Astrocyte (in vitro differentiated cells and primary cell): ENCODE results near the gene CDYL. TPM values are rescaled to one million over a fixed set of nuclear protein-coding genes. Genes with fewer than 3 reads are reported as not detected.

Source experiments
- DNase-seq: peaks from one replicate; pipeline ENCODE4 v3.0.0-alpha.2; 2010; ENCODE audit warnings: low read depth
- FAIRE-seq: peaks from 2 replicates; lab custom pipeline; 2011; peaks lifted over from hg19 to GRCh38; lab: Jason Lieb, UNC
- H2AFZ ChIP-seq: 2 replicates; pipeline ENCODE4 v1.6.0; 2012; ENCODE audit warnings: low read depth, low read length, inconsistent platforms
- H3K27ac ChIP-seq: 2 replicates; pipeline ENCODE4 v1.5.1; 2011; ENCODE audit warnings: low read depth, low read length, inconsistent platforms
- H3K27me3 ChIP-seq: 2 replicates; pipeline ENCODE4 v1.6.0; 2011; ENCODE audit warnings: low read length, inconsistent platforms; ENCODE audit not compliant: insufficient read depth
- H3K36me3 ChIP-seq: 2 replicates; pipeline ENCODE4 v1.5.1; 2011; ENCODE audit warnings: low read length, inconsistent platforms; ENCODE audit not compliant: insufficient read depth
- H3K4me1 ChIP-seq: 2 replicates; pipeline ENCODE4 v1.5.1; 2011; ENCODE audit warnings: low read length, inconsistent platforms; ENCODE audit not compliant: insufficient read depth
- H3K4me2 ChIP-seq: 2 replicates; pipeline ENCODE4 v1.6.0; 2012; ENCODE audit warnings: low read length, inconsistent platforms
- H3K4me3 ChIP-seq: 2 replicates; pipeline ENCODE4 v1.5.1; 2011; ENCODE audit warnings: low read depth, mild to moderate bottlenecking, low read length, inconsistent platforms; ENCODE audit not compliant: insufficient read depth
- H3K79me2 ChIP-seq: 2 replicates; pipeline ENCODE4 v1.6.0; 2012; ENCODE audit warnings: mild to moderate bottlenecking, low read length, inconsistent platforms; ENCODE audit not compliant: insufficient read depth
- H3K9ac ChIP-seq: 2 replicates; pipeline ENCODE4 v1.6.0; 2012; ENCODE audit warnings: mild to moderate bottlenecking, low read length, inconsistent platforms
- H3K9me3 ChIP-seq: 2 replicates; pipeline ENCODE4 v1.5.1; 2012; ENCODE audit warnings: low read depth, mild to moderate bottlenecking, low read length, inconsistent platforms; ENCODE audit not compliant: insufficient read depth
- H4K20me1 ChIP-seq: 2 replicates; pipeline ENCODE4 v1.6.0; 2012; ENCODE audit warnings: low read length, inconsistent platforms; ENCODE audit not compliant: insufficient read depth
- H3K27ac Mint-ChIP-seq: one replicate; pipeline ENCODE4 v1.8.0; 2021; ENCODE audit warnings: mild to moderate bottlenecking, mixed read lengths; ENCODE audit not compliant: unreplicated experiment
- H3K27me3 Mint-ChIP-seq: one replicate; pipeline ENCODE4 v1.8.0; 2021; ENCODE audit warnings: low read depth, mixed read lengths; ENCODE audit not compliant: unreplicated experiment
- H3K36me3 Mint-ChIP-seq: one replicate; pipeline ENCODE4 v1.8.0; 2021; ENCODE audit warnings: low read depth, mixed read lengths; ENCODE audit not compliant: unreplicated experiment
- H3K4me1 Mint-ChIP-seq: one replicate; pipeline ENCODE4 v1.8.0; 2021; ENCODE audit warnings: low read depth, mixed read lengths; ENCODE audit not compliant: unreplicated experiment
- H3K4me3 Mint-ChIP-seq: one replicate; pipeline ENCODE4 v1.8.0; 2021; ENCODE audit warnings: mild to moderate bottlenecking, moderate library complexity, mixed read lengths; ENCODE audit not compliant: unreplicated experiment
- H3K9me3 Mint-ChIP-seq: one replicate; pipeline ENCODE4 v1.8.0; 2021; ENCODE audit warnings: mild to moderate bottlenecking, mixed read lengths; ENCODE audit not compliant: unreplicated experiment
- EZH2 ChIP-seq: IDR thresholded peaks from 2 replicates; pipeline ENCODE4 v1.6.1; 2012; ENCODE audit warnings: mild to moderate bottlenecking, low read length, inconsistent platforms; ENCODE audit not compliant: insufficient read depth
- total RNA-seq: library from RNA; stranded (reverse); gene quantifications from 2 replicates; pipeline ENCODE4 v1.2.1, GENCODE V29; 2021
- TF ChIP-seq, protein P1 (sequence below): IDR thresholded peaks from 2 replicates; pipeline ENCODE4 v1.5.1; 2011; ENCODE audit warnings: low read depth, mild to moderate bottlenecking, inconsistent platforms, low read length, moderate library complexity; ENCODE audit not compliant: insufficient read depth

Gene CDYL
- total RNA-seq, 1 donor from 2014 or later, result 87.1 TPM

DNA sequence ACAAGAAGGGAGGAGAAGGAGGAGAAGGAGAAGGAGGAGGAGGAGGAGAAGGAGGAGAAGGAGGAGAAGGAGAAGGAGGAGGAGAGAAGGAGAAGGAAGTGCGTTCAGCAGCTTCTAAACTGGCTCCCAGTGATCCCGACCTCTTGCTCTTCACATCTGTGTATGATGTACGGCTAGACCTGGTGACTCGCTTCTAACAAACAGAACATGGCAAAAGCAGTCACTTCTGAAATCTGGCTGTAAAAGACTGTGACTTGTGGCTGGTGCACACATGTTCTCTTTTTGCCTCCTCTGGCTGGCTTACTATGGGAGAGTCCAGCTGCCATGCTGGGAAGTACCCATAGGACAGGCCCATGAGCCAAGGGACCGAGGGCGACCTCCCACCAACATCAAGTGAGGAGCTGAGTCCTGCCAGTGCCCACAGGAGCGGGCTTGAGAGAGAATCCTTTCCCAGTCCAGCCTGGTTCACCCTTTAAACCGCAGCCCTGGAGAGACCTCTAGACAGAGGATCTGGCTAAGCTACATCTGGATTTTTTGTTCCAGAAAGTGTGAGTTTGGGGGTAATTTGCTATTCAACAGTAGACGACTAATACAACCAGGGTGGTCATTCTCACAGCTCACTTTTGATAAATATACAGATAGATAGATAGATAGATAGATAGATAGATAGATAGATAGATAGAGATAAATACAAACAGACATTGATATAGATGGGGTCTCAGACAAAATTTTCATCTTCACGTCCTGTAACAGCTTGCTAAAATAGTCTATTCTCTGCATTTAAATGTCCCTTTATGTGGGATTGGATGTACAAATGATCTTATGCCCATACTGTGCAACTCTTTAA is 185.3 kb downstream of the CDYL start:
- H3K4me2 ChIP-seq, result no peak overlapping the region
- no peaks in the 10 kb centered on the region for H4K20me1 ChIP-seq
- H3K27me3 Mint-ChIP-seq, result peaks cover 3% of the 10 kb centered on the region
- peaks cover 2% of the 10 kb centered on the region for H3K9me3 Mint-ChIP-seq
- no peaks in the 10 kb centered on the region for H3K36me3 ChIP-seq
- no peaks in the 10 kb centered on the region for H3K79me2 ChIP-seq
- H3K36me3 Mint-ChIP-seq, result no peaks in the 10 kb centered on the region
- H3K9me3 ChIP-seq, result no peaks in the 10 kb centered on the region
- peaks cover 7% of the 10 kb centered on the region for H3K4me1 Mint-ChIP-seq
- TF ChIP-seq, protein P1, sequence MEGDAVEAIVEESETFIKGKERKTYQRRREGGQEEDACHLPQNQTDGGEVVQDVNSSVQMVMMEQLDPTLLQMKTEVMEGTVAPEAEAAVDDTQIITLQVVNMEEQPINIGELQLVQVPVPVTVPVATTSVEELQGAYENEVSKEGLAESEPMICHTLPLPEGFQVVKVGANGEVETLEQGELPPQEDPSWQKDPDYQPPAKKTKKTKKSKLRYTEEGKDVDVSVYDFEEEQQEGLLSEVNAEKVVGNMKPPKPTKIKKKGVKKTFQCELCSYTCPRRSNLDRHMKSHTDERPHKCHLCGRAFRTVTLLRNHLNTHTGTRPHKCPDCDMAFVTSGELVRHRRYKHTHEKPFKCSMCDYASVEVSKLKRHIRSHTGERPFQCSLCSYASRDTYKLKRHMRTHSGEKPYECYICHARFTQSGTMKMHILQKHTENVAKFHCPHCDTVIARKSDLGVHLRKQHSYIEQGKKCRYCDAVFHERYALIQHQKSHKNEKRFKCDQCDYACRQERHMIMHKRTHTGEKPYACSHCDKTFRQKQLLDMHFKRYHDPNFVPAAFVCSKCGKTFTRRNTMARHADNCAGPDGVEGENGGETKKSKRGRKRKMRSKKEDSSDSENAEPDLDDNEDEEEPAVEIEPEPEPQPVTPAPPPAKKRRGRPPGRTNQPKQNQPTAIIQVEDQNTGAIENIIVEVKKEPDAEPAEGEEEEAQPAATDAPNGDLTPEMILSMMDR, result no peak
- no peak for TF ChIP-seq EZH2
- no peaks in the 10 kb centered on the region for H3K4me1 ChIP-seq
- H3K4me3 Mint-ChIP-seq, result no peak overlapping the region
- no peak for FAIRE-seq
- no peak overlapping the region for H3K27ac Mint-ChIP-seq
- DNase-seq, result no peak
- no peaks in the 10 kb centered on the region for H3K27me3 ChIP-seq
- H3K9ac ChIP-seq, result no peak overlapping the region
- no peak overlapping the region for H3K27ac ChIP-seq
- H3K4me3 ChIP-seq, result no peak overlapping the region
- no peak overlapping the region for H2AFZ ChIP-seq

DNA sequence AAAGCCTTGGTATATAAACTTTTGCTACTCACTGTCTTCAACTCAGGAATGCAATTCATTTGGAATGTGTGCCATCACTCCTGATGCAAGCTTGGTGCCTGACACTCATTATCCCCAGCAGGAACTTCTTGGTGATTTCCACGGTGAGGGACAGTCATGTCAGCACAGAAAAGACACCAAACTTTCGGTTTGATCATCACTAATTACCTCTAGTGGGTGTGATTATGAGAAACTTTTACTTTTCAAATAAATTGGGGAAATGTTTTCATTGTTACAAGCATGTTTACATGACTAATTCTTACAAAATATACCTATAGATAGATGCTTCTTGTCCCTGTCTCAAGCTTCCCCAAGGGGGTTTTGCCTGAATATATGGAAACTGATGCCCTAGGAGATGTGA is 186.7 kb downstream of the CDYL start:
- H3K4me1 Mint-ChIP-seq, result peaks cover 7% of the 10 kb centered on the region
- FAIRE-seq (no peak), DNase-seq (no peak)
- no peaks in the 10 kb centered on the region for H3K9me3 ChIP-seq
- TF ChIP-seq, protein P1, result no peak
- TF ChIP-seq EZH2, result no peak
- no peaks in the 10 kb centered on the region for H4K20me1 ChIP-seq
- H3K4me3 Mint-ChIP-seq, result no peak overlapping the region
- H3K27ac Mint-ChIP-seq, result peak overlapping the region; percentile 10
- H3K9me3 Mint-ChIP-seq, result peaks cover 2% of the 10 kb centered on the region
- no peaks in the 10 kb centered on the region for H3K36me3 ChIP-seq
- H3K36me3 Mint-ChIP-seq, result no peaks in the 10 kb centered on the region
- H3K27me3 Mint-ChIP-seq, result peaks cover 3% of the 10 kb centered on the region
- no peak overlapping the region for H3K9ac ChIP-seq
- no peak overlapping the region for H3K4me2 ChIP-seq
- no peaks in the 10 kb centered on the region for H3K27me3 ChIP-seq
- no peaks in the 10 kb centered on the region for H3K79me2 ChIP-seq
- no peak overlapping the region for H2AFZ ChIP-seq
- no peak overlapping the region for H3K4me3 ChIP-seq
- H3K4me1 ChIP-seq, result no peaks in the 10 kb centered on the region
- H3K27ac ChIP-seq, result no peak overlapping the region
